ENCODE data around the gene TRIM39.
"Not testable (repeated sequence)": the region's sequence is repeated elsewhere in the genome, so short reads cannot be mapped to it uniquely, and the experiment has no call there.

TRIM39 gene

GRCh38 chr6:30326526-30327231 lies at the start of gene TRIM39:
Gene TRIM39, plus strand, starts transcription at chr6:30326927. Its CDS starts 2,391 bp downstream, at chr6:30329318.
- DNase-seq = peak; percentile 92 to 94

- DNase-seq = not testable (repeated sequence)
These were observed 45.7 kb upstream of the TRIM39 start for GRCh38 chr6:30280988-30281387.

GRCh38 chr6:30282522-30282921 lies 44.2 kb upstream of the TRIM39 start:
- no peak for DNase-seq

GRCh38 chr6:30283761-30284160 lies 43.0 kb upstream of the TRIM39 start:
- no peak for DNase-seq

GRCh38 chr6:30287139-30287538 lies 39.6 kb upstream of the TRIM39 start:
- DNase-seq = no peak

GRCh38 chr6:30295837-30296236 lies 30.9 kb upstream of the TRIM39 start:
- no peak for DNase-seq

- DNase-seq = no peak
These were observed 22.7 kb upstream of the TRIM39 start for GRCh38 chr6:30304002-30304401.

GRCh38 chr6:30311101-30311500 lies 15.6 kb upstream of the TRIM39 start:
- DNase-seq = no peak

- DNase-seq = no peak
These were observed 15.1 kb upstream of the TRIM39 start for GRCh38 chr6:30311671-30312070.

- DNase-seq = no peak
These were observed 14.5 kb upstream of the TRIM39 start for GRCh38 chr6:30312266-30312665.

- DNase-seq = no peak
These were observed 13.9 kb upstream of the TRIM39 start for GRCh38 chr6:30312676-30313321.

- no peak for DNase-seq
These were observed 11.6 kb upstream of the TRIM39 start for GRCh38 chr6:30315156-30315555.

GRCh38 chr6:30317913-30318589 lies 8.7 kb upstream of the TRIM39 start:
- peak in 1 of 2 donors; percentile 34 for DNase-seq

GRCh38 chr6:30319146-30319835 lies 7.4 kb upstream of the TRIM39 start:
- no peak for DNase-seq

GRCh38 chr6:30321692-30322388 lies 4.9 kb upstream of the TRIM39 start:
- no peak for DNase-seq

GRCh38 chr6:30322527-30323501 lies 3.9 kb upstream of the TRIM39 start:
- no peak for DNase-seq

GRCh38 chr6:30323806-30324205 lies 2.9 kb upstream of the TRIM39 start:
- no peak for DNase-seq

- DNase-seq = peak in 1 of 2 donors; percentile 92
These were observed 1.4 kb upstream of the TRIM39 start for GRCh38 chr6:30325150-30325872.

- peak; percentile 86 to 87 for DNase-seq
These were observed 728 bp upstream of the TRIM39 start for GRCh38 chr6:30325873-30326525.

- no peak for DNase-seq
These were observed 562 bp downstream of the TRIM39 start for GRCh38 chr6:30327232-30327746.

Measured in CD4-positive, alpha-beta T cell treated with Interleukin-4 for 1 hour (primary cell).